HG02759 (cell line): ENCODE results near the gene HIVEP3.
A peak's percentile ranks its signal among the peaks of the same experiment; 100 is the strongest.

Experiments
- ATAC-seq: cut with Tn5 transposase; IDR thresholded peaks from one replicate; pipeline ENCODE4 v1.9.1; 2021; ENCODE audit warnings: mild to moderate bottlenecking, moderate library complexity; ENCODE audit not compliant: unreplicated experiment

Gene HIVEP3

DNA sequence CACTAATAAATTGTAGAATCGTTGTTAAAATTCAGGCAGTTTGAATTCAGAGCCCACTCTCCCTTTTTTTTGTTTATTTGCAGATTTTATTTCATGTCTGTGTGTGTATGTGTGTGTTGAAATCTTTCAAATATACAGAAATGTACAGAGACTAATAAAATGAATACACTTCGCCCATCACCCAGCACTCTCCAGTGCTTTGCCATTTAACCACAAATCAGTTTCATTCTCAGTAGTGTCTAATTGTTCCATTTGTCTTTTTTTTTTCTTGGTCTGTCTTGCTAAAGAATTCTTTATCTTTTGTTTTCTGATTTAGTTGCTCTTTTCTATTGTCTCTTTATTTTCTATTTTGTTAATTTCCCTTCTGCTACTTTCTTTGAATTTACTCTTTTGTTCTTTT lies 99.7 kb downstream of the HIVEP3 start:
- ATAC-seq: no peak

DNA sequence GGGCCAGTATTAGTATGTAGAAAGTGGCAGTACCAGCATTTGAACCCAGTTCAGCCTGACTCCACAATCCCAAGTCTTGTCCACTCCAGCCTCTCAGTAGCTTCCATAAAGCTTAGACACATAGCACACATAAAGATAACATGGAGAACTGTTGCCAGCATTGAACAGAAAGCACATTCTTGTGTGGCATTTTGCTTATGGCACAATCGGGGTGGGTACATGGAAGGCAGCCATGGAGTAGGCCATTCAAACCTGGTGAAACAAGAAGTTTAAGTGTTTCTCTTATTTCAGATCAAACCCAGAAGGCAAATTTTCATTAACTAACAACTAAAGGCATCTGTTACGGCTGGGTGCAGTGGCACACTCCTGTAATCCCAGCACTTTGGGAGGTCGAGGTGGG lies 102.7 kb downstream of the HIVEP3 start:
- ATAC-seq: no peak

DNA sequence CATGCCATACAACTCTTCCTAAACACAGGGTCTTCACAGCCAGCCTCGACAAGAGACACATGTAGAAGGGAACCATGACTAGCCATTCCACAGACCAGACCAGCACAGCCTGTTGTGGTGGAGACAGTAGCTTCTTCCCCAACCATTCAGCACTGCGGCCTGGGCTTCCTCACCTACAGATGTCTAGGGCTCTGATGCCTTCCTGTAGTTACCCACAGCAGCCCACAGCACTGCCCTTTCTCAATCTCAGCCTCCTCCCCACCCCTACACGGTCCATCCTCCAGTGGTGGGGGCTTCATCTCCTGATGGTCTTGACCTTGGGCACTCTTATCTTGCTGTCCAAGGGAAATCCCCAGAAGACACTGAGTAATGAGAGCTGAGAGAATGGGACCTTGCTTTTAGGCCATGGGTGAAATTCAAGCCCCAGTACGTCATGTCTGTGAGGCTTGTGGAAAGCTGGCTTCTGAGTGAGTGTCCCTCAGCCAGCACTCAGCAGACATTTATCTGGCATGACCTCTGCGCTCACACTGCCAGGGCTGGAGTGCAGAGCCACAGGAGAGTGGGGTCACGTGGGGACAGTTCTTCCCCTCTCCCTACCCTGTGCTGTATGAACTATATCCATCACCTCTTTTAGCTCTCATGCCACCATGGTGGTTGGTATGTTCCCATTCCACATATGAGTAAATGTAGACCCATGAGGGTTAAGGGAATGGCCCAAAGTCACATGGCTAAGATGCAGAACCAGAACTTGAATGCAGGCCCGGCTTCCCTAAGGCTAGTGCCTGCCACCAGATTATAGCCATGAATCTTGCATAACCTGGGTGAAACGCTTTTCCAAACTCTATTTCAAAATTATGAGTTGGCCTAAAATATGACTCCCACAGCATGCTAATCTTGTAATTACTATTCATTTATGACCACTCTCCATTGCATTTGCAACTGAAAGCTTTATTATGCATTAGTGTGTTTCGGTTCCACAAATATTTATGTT lies 104.7 kb downstream of the HIVEP3 start:
- no peak for ATAC-seq

DNA sequence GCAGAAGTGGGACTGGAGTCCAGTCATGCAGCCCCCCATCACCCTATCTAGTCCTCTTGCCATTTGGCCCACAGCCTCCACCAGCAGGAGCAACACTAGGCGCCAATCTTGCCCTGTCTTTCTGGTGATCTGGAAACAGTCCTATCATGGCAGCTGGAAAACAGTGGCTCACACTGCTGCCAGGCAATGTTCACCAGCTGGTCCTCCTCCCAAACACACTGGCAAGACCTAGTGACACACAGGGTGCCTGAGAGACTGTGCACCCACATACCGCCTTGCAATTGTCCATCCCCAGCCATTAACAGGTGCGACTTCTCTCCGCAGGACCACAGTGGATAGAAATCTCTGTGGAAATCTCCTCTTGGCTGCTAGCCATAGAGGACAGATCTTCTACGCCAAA lies 105.5 kb downstream of the HIVEP3 start:
- no peak for ATAC-seq

DNA sequence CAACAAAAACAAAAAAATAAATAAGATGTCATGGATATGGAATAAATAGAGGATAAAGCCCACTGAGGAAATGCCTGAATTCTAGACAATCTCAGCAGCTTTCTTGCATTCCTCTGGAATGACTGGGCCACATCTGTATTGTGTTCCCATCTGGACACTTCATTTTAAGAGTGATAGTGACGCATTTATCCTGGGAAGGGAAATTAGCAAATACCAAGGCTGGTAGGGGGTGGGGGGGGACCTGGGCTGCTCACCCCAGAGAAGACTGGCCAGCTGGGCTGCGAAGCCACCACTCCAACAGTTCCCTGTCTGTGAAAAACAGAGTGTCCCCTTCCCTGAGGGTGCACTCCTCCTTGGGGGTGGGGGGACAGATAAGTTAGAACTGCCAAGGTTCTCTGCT lies 106.3 kb downstream of the HIVEP3 start:
- ATAC-seq: no peak

DNA sequence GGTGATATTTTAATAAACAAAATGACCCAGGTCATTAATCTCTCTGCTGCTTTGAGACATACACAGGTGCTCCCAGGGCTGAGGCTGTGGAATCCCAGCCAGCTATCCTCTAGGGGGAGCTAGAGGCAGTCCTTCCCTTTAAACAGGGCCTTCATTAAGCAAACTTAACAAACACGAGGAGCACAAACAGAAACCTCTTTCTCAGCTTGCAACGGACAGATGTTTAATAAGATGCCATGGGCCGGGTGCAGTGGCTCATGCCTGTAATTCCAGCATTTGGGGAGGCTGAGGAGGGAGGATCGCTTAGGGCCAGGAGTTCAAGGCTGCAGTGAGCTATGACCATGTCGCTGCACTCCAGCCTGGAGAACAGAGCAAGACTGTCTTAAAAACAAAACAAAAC lies 106.7 kb downstream of the HIVEP3 start:
- no peak for ATAC-seq

DNA sequence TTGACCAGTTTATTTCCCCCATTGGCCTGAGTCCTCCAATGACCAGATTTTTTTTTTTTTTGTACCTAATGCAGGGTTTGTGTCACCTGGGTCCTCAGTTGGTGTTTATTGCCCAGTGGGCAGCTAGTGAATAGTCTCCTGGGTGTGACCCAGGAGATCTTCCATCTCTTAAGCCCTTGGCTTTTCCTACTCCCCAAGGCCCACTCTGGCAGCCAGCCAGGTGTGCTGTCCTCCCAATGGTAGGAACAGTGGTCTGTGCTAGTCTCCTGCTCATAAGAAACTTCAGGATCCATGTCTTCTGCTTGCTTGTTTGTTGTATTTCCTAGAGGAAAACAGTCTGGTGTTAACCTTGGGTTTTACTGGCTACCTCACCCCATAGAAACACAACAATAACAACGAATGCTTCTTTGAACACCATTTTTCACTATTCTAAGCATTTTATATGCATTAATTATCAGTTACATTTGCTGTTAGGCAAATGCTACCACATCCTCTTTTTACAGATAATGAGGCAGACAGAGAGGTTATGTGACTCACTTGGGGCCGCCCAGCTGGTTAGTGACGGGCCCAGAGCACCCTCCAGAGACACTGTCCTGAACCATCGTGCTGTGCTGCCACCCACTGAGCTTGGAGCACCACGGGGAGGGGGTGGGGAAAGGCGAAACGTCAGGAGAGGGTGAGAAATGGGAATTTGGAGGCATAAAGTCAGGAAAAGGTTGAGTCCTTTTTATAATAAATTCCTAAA lies 107.5 kb downstream of the HIVEP3 start:
- ATAC-seq: no peak

DNA sequence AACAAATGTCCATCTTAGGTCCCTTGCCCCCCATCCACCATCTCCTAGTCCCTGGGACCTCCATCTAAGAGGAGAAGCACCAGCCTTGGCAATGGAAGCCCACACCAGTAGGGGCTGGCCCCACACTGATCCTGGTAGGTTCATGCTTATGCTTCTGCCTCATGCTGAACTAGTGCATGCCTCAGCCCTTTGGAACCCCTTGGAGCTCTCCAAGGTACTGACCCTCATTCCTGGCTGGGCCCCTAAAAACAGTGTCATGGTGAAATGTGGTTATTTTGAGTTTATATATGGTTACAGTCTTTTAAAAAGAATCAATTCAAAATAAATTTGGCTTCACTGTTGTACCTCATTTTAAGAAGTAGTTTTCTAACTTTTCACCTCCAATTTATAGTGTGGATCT lies 108.3 kb downstream of the HIVEP3 start:
- ATAC-seq: no peak

DNA sequence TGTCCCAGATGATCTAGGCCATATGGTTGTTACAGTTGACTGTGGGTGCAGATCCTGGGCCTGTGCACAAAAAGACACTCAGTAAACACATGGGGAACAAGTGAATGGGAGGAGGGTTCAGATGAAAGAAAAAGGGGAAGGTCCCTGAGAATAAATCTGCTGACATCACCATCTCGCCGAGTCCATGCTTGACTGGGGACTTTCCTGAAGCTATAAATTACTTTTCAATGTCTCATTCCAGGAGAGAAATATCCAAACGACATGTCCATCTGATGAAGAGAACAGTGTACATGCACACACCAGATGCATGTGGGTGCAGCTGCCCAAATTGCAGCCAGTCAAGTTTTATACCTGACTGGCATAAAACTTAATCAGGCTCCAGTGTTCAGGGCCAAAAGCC lies 109.0 kb downstream of the HIVEP3 start:
- no peak for ATAC-seq

DNA sequence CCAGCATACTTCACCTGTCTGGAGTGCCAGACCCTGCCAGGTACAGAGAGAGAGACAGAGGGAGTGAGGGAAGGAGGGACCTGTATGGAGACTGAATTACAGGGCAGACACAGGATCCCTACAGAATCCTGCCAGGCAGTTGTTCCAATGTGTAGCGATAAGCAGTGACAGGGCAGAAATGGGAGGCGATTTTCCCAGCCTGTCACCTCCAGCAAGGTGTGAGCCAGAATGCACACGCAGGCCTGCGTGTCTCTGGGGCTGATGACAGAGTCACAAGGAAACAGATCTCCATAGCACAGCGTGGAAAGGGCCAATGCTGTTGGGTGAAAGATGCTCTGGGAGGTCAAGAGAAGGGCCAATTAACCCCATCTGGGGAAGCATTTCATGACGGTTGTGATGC lies 111.3 kb downstream of the HIVEP3 start:
- no peak for ATAC-seq

DNA sequence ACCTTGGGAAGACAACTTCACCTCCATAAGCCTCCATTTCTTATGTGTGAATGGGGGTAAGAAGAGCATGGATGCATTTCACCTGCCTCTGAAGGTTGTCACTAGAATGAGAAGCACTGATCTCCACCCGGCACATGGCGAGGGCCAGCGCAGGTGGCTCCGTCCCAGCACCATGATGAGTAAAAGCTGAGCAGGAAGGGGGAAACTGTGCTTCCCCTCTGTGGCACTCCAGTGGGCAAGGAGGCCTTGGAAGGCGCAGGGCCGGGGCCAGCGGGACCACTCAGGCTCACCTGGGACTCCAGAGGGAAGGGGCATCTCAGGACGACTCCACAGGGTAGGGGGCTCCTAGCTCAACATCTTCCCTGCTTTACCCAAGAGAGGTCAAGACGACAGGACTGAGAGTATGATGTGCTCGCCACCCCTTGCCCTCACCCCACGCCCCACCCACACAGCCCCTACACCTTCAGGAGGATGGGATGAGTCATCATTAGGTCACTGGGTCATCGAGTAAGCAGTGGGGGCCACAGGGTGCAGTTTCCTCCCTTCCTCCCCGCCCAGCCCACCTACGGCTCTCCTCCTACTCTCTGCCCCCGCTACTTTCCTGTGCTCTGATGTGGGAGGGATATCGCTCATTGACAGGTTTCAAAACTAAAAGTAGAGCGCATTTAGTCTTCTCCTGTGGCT lies 112.1 kb downstream of the HIVEP3 start:
- ATAC-seq: no peak

DNA sequence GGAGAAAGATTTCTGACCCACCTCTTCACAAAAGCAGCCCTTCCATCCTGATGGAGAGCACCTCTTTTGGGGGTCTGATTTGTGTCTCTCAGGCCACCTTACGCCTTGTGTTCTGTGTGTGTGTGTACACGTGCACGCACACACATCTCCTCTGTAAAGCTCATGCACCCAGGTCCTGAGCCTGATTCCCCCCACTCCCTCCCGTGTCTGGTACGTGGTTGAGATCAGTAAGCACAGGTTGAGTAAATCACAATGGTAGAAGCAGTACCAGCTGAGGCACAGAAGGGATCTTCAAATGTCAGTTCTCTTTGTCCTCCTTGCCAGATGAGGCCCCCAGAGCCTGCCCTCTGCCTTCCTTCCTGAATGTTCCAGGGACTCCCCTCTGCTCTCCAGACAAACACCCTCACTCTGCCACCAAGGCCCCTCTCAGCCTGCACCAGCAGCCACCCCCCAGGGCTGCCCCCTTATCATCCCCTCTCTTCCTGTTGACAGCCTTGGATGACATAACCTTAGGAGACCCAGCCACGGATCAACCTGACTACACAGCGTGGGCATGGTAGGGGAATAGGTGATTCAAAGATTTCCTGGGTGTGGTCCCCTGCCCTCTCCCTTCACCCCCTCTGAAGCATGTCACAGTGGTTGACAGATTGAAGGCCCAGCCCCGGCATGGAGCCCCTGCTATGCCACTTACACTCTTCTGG lies 112.8 kb downstream of the HIVEP3 start:
- ATAC-seq: no peak

DNA sequence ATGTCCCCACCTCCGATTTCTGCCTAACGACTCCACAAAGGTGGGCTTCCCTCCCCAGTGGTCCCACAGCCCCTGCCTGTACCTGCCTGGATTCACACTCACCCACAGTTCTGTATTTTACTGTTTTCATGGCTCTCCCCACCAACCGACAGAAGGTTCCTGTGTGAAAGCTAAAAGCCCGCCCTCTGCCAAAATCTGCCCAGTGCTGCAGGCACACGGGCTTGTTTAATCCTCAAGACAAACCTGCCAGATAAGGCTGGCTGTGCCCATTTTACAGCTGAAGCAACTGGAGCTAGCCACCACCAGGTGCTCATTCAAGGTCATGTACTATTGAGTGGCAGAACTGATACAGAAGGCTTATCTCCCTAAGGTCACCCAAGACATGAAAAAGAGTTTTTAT lies 114.5 kb downstream of the HIVEP3 start:
- no peak for ATAC-seq

DNA sequence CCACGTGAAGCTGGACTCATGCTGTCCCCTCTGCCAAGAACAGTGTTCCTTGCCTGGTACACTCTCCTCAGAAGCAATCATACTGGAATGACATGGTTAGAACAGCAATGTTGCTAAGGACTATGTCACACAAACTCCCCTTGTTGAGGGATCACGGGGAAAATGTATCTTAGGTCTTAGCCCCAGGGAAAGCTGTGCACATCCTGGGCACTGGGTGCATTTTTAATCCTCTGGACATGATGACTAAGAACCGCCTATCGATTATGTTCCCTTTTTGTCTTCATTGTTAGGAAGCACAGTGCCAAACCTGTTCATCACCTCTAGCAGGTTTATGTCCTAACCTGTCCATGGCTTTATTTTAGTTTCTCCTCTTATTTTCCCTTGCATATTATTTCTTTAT lies 115.1 kb downstream of the HIVEP3 start:
- no peak for ATAC-seq

DNA sequence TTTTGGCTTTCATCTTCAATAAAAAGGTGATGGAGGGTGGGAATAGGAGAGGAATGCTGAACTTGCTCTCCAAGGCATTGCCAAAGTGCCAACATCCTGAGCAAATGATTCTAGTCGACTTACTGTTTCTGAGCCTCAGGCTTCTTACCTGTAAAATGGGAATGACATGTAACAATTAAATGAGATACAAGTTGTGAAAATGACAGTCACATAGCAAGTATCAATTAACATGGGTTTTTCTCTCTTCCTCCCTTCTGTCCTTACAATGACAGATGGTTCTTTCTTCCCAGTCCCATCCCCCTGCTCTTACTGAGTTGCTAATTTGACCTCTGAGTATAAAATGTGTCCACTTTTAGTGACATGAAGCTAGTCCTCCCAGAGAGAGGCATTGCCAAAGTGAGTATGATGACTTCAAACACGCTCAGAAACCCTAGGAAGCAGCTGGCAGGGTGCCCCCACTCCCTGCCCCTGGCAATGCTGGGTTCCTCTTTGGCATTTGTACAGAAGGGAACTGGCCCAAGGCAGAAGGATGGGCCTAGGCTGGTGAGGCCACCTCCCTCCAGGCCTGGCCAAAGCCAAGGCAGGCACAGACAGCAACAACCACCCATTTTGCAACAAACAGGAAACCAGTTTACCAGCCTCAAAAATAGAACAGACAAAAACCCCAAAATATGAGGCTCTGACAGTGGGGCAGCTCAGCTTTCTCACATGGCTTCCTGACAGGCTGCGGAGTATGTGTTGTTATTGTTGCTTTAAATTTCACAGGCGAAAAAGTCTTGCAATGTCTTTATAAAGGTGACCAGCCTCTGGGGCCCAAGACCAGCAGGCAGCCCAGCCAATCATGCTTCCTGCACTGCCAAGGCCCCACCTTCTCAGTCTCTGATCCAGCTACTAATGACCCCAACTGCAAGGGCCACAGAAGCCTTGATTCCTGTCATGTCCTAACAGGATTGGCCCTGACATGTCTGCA lies 115.9 kb downstream of the HIVEP3 start:
- ATAC-seq: peak; percentile 51

DNA sequence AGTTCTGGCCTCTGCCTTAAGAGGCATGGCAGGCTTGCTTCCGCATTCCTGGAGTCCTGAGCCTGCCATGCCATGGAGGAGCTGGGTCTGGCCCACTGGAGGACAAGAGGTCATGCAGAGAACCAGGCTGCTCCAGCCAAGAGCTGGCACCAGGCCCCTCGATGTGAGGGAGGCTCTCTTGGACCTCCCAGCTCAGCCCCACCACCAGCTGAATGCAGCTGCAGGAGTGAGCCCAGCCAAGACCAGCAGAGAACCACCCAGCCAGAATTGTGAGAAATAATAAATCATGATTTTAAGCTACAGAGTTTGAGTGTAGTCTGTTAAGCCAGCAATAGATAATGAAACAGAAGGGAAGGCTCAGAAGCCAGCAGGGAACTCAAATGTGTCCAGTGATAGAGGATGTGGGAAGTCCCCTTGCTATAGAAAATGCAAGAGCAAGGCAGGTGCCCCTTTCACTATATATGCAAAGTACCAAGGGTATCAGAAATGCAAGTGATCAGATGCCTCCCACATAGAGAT lies 118.4 kb downstream of the HIVEP3 start:
- ATAC-seq: no peak

DNA sequence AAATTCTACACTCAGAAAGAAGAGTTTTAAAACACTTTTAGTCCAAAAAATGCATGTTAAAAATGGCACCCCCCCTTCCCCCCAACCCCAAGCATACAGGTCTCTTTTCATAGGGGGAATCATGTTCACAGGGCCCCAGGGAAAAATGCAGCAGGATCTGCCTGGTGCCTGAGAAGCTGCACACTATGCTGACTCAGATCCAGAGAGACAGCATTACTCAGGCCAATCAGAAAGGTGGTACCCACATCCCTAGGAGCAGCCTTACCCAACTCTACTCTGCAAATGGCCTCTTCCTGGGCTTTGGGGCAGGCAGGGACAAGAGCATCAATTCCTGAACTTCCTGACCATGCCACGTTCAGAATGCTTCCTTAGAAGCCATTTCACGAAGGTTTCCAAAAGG lies 119.0 kb downstream of the HIVEP3 start:
- peak; percentile 50 for ATAC-seq

DNA sequence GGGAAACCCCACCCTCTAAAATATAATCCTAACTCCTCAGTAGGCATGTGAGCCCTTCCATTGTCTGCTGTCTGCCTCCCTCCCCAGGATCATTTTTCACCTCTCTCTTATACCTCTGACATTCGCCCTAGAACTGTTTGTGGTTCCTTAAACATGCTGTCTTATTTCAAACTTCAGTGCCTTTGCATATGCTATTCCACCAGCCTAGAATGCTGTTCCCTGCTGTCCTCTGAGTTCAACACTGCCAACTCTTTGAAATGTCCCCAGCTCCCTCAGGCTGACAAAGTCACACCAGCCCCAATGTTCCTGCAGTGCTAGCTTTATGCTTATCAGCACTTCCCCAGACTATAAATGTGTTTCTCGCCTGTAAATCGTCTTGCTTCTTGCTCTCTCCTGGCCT lies 119.5 kb downstream of the HIVEP3 start:
- ATAC-seq: no peak

DNA sequence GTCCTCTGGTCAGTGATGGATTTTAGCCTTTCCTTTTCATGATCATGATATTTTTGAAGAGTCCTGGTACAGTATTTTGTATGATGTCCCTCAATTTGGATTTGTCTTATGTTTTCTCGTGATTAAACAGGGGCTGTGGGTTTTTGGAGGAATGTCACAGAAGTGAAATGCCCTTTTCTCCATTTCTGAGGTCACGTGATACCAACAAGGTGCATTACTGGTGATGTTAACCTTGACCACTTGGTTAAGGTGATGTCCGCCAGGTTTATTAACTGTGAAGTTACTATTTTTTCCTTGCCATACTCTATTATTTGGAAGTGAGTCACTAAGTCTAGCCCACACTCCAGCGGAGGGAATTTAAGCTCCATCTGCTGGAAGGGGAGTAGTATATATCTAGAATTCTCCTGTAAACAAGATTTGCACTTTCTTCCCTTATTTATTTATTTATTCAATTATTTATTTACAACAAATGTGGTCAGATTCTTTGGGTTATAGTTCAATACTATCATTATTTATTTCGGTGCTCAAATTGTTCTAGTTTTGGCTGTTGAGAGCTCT lies 123.4 kb downstream of the HIVEP3 start:
- no peak for ATAC-seq
